LNCaP clone FGC (cell line): ENCODE results near the gene RGL3.

Experiments used
- DNase-seq: peaks from one replicate; pipeline ENCODE4 v3.0.0-alpha.2; 2011; ENCODE audit warnings: low read depth
- H3K4me3 ChIP-seq: 2 replicates; pipeline ENCODE4 v1.5.1; 2011; ENCODE audit warnings: mild to moderate bottlenecking, low read depth, low read length, control low read depth
- TF ChIP-seq, protein P1 (sequence below): IDR thresholded peaks from 2 replicates; pipeline ENCODE4 v1.5.1; 2012; ENCODE audit warnings: mild to moderate bottlenecking; ENCODE audit not compliant: control insufficient read depth, insufficient read depth; ENCODE audit errors: extremely low read depth

Gene RGL3

DNA sequence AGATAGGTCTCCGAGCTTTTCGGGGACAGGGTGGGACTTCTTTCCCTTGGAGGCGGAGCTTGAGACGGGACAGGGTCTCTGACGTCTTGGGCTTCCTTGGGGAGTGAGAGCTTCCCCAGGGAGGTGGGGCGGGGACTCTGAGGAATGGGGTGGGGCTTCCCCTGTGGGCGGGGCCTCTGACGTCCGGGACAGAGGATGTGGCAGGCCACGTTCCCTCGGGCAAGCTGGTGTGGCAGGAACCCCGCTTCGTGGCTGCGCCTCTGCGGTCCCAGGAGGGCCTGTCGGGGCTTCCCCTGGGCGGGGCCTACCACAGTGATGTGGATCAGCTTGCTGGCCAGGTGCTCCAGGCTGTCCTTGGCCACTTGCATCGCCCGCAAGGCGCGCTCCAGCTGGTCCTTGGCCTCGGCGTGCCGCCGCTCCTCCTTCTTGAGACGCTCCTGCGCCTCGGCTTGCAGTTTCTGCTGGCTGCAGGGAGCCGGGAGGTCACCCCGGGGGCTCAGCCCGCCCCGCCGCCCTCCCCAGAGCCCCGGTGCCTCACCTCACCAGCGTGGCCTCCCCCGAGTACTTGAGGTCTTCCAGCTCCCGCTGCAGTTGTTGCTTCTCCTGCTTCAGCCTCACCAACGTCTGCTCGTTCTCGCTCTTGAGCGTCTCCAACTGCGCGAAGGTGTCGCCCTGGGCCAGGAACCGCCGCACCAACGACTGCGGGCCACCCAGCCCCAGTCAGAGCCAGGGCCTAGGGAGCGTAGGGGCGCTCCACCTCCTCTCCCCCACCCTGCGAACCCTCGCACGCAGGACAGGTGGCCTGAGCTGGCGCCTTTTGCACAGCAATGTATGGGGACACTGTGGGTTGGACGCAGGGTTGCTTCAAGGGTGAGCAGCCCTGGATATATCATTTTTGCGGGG is 3.3 kb upstream of the RGL3 start:
- TF ChIP-seq, protein P1, sequence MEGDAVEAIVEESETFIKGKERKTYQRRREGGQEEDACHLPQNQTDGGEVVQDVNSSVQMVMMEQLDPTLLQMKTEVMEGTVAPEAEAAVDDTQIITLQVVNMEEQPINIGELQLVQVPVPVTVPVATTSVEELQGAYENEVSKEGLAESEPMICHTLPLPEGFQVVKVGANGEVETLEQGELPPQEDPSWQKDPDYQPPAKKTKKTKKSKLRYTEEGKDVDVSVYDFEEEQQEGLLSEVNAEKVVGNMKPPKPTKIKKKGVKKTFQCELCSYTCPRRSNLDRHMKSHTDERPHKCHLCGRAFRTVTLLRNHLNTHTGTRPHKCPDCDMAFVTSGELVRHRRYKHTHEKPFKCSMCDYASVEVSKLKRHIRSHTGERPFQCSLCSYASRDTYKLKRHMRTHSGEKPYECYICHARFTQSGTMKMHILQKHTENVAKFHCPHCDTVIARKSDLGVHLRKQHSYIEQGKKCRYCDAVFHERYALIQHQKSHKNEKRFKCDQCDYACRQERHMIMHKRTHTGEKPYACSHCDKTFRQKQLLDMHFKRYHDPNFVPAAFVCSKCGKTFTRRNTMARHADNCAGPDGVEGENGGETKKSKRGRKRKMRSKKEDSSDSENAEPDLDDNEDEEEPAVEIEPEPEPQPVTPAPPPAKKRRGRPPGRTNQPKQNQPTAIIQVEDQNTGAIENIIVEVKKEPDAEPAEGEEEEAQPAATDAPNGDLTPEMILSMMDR: no peak
- H3K4me3 ChIP-seq: no peak overlapping the region
- no peak for DNase-seq

DNA sequence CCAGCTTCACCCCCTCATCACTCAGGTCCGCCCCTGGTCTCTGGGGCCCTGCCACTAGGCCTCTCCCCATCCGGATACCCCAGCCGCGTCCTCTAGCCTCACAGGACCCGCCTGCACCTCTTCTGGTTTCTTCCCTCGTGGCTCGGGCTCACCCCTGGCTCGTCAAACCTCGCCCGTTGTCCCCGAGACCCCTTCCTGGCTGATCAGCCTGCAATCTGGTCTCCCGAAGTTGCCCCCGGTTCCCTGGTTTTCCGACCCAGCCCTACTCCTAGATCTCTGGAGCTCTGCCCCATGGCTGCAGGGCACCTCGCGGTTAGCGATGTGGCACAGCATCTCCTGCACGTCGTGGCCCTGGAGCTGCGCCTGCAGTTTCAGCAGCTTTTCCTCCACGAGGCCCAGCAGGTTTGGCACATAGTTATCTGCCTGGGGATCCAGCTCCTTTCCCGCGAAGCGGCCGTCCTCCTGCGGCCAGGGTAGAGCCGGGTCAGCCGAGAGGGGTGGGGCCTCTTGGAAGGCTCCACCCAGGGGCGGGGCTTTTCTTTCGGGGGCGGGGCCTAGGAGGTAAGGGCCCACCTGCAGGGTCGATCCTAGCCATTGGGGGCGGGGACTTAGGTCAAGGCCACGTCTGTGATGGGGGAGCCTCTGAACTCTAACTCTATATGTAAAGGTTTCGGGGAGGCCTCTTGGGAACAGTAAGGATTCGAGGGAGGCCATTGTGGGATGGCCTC is 2.4 kb upstream of the RGL3 start:
- no peak for DNase-seq
- TF ChIP-seq, protein P1: no peak
- H3K4me3 ChIP-seq: no peak overlapping the region

DNA sequence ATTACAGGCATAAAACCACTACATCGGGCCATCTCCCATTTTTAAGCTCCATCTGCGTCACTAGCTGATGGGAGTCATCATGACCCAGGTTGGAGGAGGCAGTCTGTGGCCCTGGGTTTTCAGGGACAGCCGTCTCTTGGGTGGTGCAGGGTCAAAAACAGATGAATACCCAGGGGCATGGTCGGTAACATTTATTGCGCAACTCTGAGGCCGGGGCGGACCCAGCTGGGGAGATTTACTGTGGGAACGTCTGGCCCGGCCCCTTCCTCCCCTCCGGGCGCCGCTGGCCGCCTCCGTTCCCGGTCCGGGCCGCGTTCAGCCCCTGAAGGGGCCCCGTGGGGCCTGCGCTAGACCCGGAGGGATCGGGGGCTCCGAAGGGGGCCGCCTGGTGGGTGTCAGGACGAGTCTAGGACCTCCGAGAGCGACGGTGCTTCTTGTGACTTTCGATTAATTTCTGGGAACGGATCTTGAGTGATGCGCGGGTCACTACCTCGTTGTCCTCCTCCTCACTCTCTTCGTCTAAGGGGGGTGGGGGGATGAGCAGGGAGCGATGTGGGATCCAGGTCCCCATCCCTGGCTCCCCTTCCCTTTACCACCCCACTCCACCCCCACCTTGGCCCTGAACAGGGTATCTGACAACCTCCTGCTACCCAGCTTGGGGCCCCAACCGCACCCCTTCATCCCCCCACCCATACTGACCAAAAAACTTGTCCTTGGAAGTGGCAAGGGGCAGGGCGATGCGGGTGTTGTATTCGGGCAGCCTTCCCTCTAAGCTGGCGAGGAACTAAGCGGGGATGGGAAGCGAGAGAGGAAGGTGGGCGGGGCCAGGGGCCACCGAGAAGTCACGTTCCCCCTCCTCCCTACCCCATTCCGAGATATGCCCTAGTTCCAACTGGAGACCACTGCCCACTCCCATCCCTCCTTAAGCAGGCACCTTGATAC is 1.6 kb upstream of the RGL3 start:
- no peak overlapping the region for H3K4me3 ChIP-seq
- TF ChIP-seq, protein P1: no peak
- DNase-seq: no peak

DNA sequence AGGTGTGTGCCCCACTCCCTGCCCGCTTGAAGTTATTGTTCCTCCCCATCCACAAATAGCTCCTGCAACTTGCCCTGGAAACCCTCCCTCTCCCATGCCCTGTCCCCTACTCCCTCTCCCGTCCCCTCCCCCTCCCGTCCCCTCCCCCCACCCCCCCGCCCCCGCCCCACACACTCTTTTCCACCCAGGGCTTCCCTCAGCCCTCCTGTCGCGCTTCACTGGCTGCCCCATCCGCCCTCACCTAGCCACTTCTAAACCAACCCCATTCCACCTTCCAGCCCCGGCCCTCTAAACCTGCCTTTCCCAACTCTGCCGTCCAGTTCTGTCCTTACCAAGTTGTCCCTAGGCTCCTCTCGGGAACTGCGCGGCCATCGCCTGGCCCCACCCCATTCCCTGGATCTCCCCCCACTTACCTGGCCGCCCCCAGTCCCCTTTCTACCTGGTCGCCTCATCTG is 993 bp downstream of the RGL3 start:
- TF ChIP-seq, protein P1: no peak
- no peak for DNase-seq
- no peak overlapping the region for H3K4me3 ChIP-seq

DNA sequence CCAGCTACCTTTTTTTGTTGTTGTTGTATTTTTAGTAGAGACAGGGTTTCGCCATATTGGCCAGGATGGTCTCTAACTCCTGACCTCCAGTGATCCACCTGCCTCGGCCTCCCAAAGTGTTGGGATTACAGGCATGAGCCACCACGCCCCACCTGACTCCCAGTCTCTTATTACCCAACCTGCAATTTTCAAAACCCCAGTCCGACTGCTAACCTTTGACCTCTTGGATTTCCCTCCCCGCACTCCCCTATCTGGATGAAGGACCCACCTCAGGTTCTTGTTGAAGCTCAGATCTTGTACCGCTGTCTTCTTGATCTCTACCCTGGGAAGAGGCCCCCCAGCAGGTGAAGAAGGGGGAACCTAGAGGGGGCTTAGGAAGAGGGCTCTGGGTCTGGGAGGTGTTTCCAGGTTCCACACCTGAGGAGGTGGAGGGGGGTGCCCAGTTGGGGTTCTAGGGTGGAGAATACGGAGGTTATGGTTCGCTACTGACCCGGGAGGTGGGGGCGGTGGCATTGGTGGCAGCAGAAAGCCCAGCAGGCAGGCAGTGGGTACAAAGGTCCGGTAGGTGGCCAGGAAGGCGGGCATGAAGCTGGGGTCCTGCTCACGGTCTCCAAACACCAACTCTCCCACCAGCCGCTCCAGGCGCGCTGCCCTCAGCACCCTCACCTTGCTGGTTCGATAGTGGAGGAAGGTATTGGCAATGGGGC is 2.6 kb downstream of the RGL3 start:
- DNase-seq: no peak
- TF ChIP-seq, protein P1: no peak
- H3K4me3 ChIP-seq: no peak overlapping the region

DNA sequence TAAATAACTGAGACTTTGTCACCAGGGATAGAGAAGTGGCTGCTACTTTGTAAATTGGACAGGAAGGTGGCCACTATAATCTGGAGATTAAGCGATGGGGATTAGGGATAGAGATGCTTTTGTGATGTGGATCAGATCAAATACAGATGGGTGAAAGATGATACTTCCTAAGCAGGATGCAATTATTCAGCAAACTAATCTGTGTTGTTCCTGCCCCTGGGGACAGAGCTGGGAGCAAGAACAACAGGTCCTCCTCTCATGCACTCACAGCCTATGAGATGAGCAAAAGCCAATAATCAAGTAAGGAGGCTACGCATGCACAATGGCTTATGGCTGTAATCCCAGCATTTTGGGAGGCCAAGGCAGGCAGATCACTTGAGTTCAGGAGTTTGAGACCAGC is 4.6 kb downstream of the RGL3 start:
- TF ChIP-seq, protein P1: no peak
- H3K4me3 ChIP-seq: no peak overlapping the region
- DNase-seq: no peak
